Stimulated activated naive CD4-positive, alpha-beta T cell (primary cell): ENCODE data around the gene SPDYE17.
"Not testable (repeated sequence)": the region's sequence is repeated elsewhere in the genome, so short reads cannot be mapped to it uniquely, and the experiment has no call there.

Experiments
- DNase-seq, 6 experiments: peaks; one replicate each; lab custom pipeline; 2025; lab: John Stamatoyannopoulos, UW

The SPDYE17 gene

GRCh38 chr7:76998764-76999450, 33.3 kb downstream of the SPDYE17 start:
- DNase-seq, result peak in 1 of 6 experiments; percentile 3

GRCh38 chr7:76998285-76998589, 33.9 kb downstream of the SPDYE17 start:
- no peak for DNase-seq

- DNase-seq, result no peak
Measured at GRCh38 chr7:76997381-76998284, 34.5 kb downstream of the SPDYE17 start.

GRCh38 chr7:76996932-76997331, 35.2 kb downstream of the SPDYE17 start:
- DNase-seq, result not testable (repeated sequence)

- not testable (repeated sequence) for DNase-seq
Measured at GRCh38 chr7:76994286-76994685, 37.9 kb downstream of the SPDYE17 start.

GRCh38 chr7:76993831-76994230, 38.3 kb downstream of the SPDYE17 start:
- not testable (repeated sequence) for DNase-seq

GRCh38 chr7:76992871-76993270, 39.3 kb downstream of the SPDYE17 start:
- DNase-seq, result not testable (repeated sequence)

GRCh38 chr7:76992204-76992603, 40.0 kb downstream of the SPDYE17 start:
- not testable (repeated sequence) for DNase-seq

- DNase-seq, result not testable (repeated sequence)
Measured at GRCh38 chr7:76990202-76990601, 42.0 kb downstream of the SPDYE17 start.

GRCh38 chr7:76985924-76986717, 46.0 kb downstream of the SPDYE17 start:
- not testable (repeated sequence) for DNase-seq

GRCh38 chr7:76984784-76985136, 47.4 kb downstream of the SPDYE17 start:
- DNase-seq, result not testable (repeated sequence)

GRCh38 chr7:76983937-76984783, 48.0 kb downstream of the SPDYE17 start:
- DNase-seq, result not testable (repeated sequence)

GRCh38 chr7:76983333-76983732, 48.8 kb downstream of the SPDYE17 start:
- DNase-seq, result not testable (repeated sequence)

GRCh38 chr7:76982501-76982900, 49.7 kb downstream of the SPDYE17 start:
- not testable (repeated sequence) for DNase-seq

- DNase-seq, result not testable (repeated sequence)
Measured at GRCh38 chr7:76981187-76981970, 50.8 kb downstream of the SPDYE17 start.

GRCh38 chr7:76980576-76980975, 51.6 kb downstream of the SPDYE17 start:
- not testable (repeated sequence) for DNase-seq

- not testable (repeated sequence) for DNase-seq
Measured at GRCh38 chr7:76977761-76978367, 54.3 kb downstream of the SPDYE17 start.

GRCh38 chr7:76974793-76975579, 57.2 kb downstream of the SPDYE17 start:
- not testable (repeated sequence) for DNase-seq

GRCh38 chr7:76974336-76974735, 57.8 kb downstream of the SPDYE17 start:
- DNase-seq, result not testable (repeated sequence)
